PC-9 (cell line): ENCODE measurements around the gene CUX1. TPM values are rescaled to one million over a fixed set of nuclear protein-coding genes. Genes with fewer than 3 reads are reported as not detected.
"Not testable (repeated sequence)": the region's sequence is repeated elsewhere in the genome, so short reads cannot be mapped to it uniquely, and the experiment has no call there.

Experiments
- BruUV-seq: library from RNA; stranded (reverse); fragments of 400-500 nt; replicated peaks from 2 replicates; lab custom pipeline; 2021; lab: Mats Ljungman, UMichigan
- CTCF ChIA-PET: fragments of 300-600 bp; sonication (Branson Sonifier 250); formaldehyde crosslinking; loops from one replicate; lab custom pipeline; 2022; ENCODE audit warnings: antibody characterized with exemption; lab: Charles Lee
- POLR2A ChIA-PET: fragments of 300-600 bp; sonication (Branson Sonifier 250); formaldehyde crosslinking; loops from one replicate; lab custom pipeline; 2022; ENCODE audit warnings: antibody characterized with exemption; ENCODE audit not compliant: unreplicated experiment; lab: Charles Lee
- DNase-seq, 2 experiments: peaks; one replicate each; pipeline versions ENCODE4 v3.0.0 to v3.0.0-alpha.2; 2015 to 2022; ENCODE audit warnings: mixed read lengths in 1 of 2
- H2AFZ ChIP-seq: fragments of 200-600 bp; sonication (generic); 2 replicates; pipeline ENCODE4 v1.8.1; 2017; ENCODE audit warnings: antibody characterized with exemption
- H3F3A ChIP-seq: fragments of 200-600 bp; sonication (generic); 2 replicates; pipeline ENCODE4 v1.8.1; 2017; ENCODE audit warnings: antibody characterized with exemption, mild to moderate bottlenecking, low read depth; ENCODE audit not compliant: insufficient read depth
- H3K27ac ChIP-seq: fragments of 200-600 bp; sonication (generic); 2 replicates; pipeline ENCODE4 v1.6.1; 2016; ENCODE audit warnings: mixed run types
- H3K27me3 ChIP-seq: fragments of 200-600 bp; sonication (generic); 2 replicates; pipeline ENCODE4 v1.6.1; 2016; ENCODE audit warnings: low read depth, mixed run types; ENCODE audit not compliant: insufficient read depth
- H3K36me3 ChIP-seq: fragments of 200-600 bp; sonication (generic); 2 replicates; pipeline ENCODE4 v1.6.1; 2016; ENCODE audit warnings: low read depth, mixed run types
- H3K4me1 ChIP-seq: fragments of 200-600 bp; sonication (generic); replicated peaks from 2 replicates; pipeline ENCODE4 v1.6.1; 2016; ENCODE audit warnings: mixed run types; ENCODE audit not compliant: insufficient read depth
- H3K4me2 ChIP-seq: fragments of 200-600 bp; sonication (generic); 2 replicates; pipeline ENCODE4 v1.6.1; 2017; ENCODE audit warnings: mixed run types
- H3K4me3 ChIP-seq: fragments of 200-600 bp; sonication (generic); 2 replicates; pipeline ENCODE4 v1.6.1; 2016; ENCODE audit warnings: mixed run types
- H3K79me2 ChIP-seq: fragments of 200-600 bp; sonication (generic); 2 replicates; pipeline ENCODE4 v1.6.1; 2017; ENCODE audit warnings: low read depth, mixed run types
- H3K9me2 ChIP-seq: fragments of 200-600 bp; sonication (generic); 2 replicates; pipeline ENCODE4 v1.8.1; 2017; ENCODE audit warnings: mild to moderate bottlenecking; ENCODE audit not compliant: insufficient read depth
- H3K9me3 ChIP-seq: fragments of 200-600 bp; sonication (generic); 2 replicates; pipeline ENCODE4 v1.8.1; 2016; ENCODE audit warnings: low read depth; ENCODE audit not compliant: insufficient read depth
- H4K20me1 ChIP-seq: fragments of 200-600 bp; sonication (generic); 2 replicates; pipeline ENCODE4 v1.8.1; 2017; ENCODE audit not compliant: insufficient read depth
- CTCF ChIP-seq: fragments of 200-600 bp; sonication (generic); conservative IDR thresholded peaks from 2 replicates; pipeline ENCODE4 v1.6.1; 2017; ENCODE audit warnings: mixed run types, antibody characterized with exemption, mild to moderate bottlenecking, moderate library complexity
- EZH2 ChIP-seq: fragments of 200-600 bp; sonication (generic); IDR thresholded peaks from 2 replicates; pipeline ENCODE4 v1.8.0; 2017; ENCODE audit warnings: antibody characterized with exemption, low read depth
- intact Hi-C: fragments of 100-400 bp; cut with micrococcal nuclease; formaldehyde crosslinking; loops from one replicate; pipeline ENCODE4 v1.10.0; 2022; ENCODE audit not compliant: unreplicated experiment
- total RNA-seq: library from RNA; stranded (reverse); gene quantifications from 2 replicates; pipeline ENCODE4 v1.2.3, GENCODE V29; 2021

The CUX1 gene
- total RNA-seq, 1 experiment from 2014 or later: 83.3 TPM

DNA sequence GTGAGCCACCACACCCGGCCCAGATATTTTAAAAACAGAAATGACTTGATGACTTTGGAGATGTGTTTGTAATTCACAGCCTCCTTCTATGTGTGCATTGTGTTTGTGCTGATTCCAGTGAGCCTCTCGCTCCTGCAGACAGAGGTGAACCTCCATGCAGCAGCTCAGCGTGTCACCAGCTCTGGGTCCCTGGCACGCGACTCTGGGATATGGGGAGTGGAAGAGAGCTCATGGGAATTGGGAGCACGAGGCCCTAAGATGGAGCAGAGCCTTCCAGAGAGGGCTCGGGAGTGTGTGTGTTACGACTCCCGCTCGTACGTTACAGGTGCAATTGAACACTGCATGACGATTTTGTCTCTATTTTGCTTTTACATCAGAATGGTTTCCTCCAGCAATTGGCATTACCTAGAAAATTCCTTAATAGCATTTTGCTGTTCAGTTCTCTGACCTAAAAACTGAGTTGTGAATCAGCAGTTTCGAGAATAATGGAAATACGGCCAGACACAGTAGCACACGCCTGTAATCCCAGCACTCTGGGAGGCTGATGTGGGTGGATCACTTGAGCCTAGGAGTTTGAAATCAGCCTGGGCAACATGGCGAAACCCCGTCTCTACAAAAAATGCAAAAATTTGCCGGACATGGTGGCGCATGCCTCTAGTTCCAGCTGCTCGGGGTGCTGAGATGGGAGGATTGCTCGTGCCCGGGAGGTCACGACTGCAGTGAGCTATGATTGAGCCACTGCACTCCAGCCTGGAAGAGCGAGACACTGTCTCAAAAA lies 204.6 kb downstream of the CUX1 start:
- no TSS peak for BruUV-seq
- Histone ChIP-seq H3K27me3 (no peaks in the 10 kb centered on the region), H3K4me3 (no peak overlapping the region), H3K9me3 (no peaks in the 10 kb centered on the region), H4K20me1 (no peaks in the 10 kb centered on the region), H3K9me2 (no peaks in the 10 kb centered on the region), H3F3A (no peaks in the 10 kb centered on the region), H2AFZ (no peak overlapping the region), H3K4me2 (no peak overlapping the region), H3K79me2 (no peaks in the 10 kb centered on the region), H3K4me1 (no peaks in the 10 kb centered on the region), H3K36me3 (no peaks in the 10 kb centered on the region), H3K27ac (no peak overlapping the region)
- no peak for DNase-seq
- ChIA-PET POLR2A (no interaction called here), CTCF (interaction anchor here (0.6 kb wide), 1 partner anchor 565 kb away, joined by 3 read pairs; no protein-coding TSS in a partner anchor)
- intact Hi-C loops: no loop called here
- no peak for TF ChIP-seq EZH2
- TF ChIP-seq CTCF: no peak

DNA sequence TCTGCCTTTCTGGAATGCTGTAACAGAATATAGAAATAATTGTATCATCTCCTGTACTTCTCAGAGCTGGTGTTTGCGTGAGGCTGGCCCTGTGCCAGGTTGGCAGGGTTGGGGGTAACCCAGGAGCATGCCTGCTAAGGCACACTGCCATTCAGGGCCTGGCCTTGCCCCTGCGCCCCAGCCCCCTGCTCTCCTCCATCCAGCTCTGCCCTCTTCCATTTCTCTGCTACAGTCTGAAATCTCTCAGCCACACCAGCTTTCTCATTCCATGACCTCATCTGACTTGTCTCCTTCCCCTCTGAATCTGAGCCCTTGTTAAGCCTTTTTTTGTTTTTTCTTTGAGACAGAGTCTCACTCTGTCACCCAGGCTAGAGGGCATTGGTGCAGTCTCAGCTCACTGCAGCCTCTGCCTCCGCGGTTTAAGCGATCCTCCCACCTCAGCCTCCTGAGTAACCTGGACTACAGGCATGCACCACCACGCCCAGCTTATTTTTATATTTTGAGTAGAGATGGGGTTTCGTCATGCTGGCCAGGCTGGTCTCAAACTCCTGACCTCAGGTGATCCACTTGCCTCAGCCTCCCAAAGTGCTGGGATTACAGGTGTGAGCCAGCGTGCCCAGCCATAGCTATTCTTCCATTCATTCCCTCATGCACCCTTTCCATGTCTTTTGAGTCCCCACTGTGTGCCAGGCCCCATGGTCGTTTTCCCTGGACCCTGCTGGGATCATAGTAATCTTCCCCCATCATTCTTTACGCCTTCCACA lies 206.8 kb downstream of the CUX1 start:
- POLR2A ChIA-PET: no interaction called here
- Histone ChIP-seq H3F3A (no peaks in the 10 kb centered on the region), H3K27ac (no peak overlapping the region), H3K4me1 (no peaks in the 10 kb centered on the region), H3K79me2 (no peaks in the 10 kb centered on the region), H3K4me2 (no peak overlapping the region), H3K9me3 (no peaks in the 10 kb centered on the region), H3K9me2 (no peaks in the 10 kb centered on the region), H3K27me3 (no peaks in the 10 kb centered on the region), H4K20me1 (no peaks in the 10 kb centered on the region), H3K4me3 (no peak overlapping the region), H2AFZ (no peak overlapping the region), H3K36me3 (no peaks in the 10 kb centered on the region)
- CTCF ChIA-PET: no interaction called here
- no TSS peak for BruUV-seq
- intact Hi-C loops: no loop called here
- DNase-seq: no peak
- TF ChIP-seq CTCF (no peak), EZH2 (no peak)

DNA sequence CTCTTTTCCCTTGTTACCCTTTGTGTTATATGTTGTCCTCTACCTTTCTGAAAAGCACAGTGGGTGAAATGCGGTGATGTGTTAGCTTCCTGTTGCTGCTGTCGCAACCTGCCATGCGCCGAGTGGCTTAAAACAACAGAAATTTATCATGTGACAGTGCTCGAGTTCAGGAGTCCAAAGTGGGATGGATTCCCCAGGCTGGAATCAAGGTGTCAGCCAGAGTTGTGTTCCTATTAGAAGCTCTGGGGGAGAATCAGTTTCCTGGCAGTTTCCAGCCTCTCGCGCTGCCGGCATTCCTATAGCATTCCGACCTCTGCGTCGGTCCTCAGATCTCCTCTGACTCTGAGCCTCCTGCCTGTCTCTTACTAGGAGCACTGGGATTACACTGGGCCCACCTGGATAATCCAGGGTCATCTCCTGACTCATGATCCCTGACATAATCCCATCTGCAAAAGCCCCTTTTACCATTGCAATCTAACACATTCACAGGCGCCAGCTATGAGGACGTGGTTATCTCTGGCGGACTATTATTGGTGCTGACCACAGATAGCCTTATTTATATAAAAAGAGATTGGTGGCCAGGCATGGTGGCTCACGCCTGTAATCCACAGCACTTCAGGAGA lies 207.5 kb downstream of the CUX1 start:
- H3K9me3 ChIP-seq: no peaks in the 10 kb centered on the region
- H3K4me3 ChIP-seq: no peak overlapping the region
- ChIA-PET CTCF (no interaction called here), POLR2A (no interaction called here)
- no peaks in the 10 kb centered on the region for H3K79me2 ChIP-seq
- no peak overlapping the region for H3K4me2 ChIP-seq
- no peak for DNase-seq
- H4K20me1 ChIP-seq: no peaks in the 10 kb centered on the region
- no peaks in the 10 kb centered on the region for H3F3A ChIP-seq
- no peak overlapping the region for H2AFZ ChIP-seq
- H3K4me1 ChIP-seq: peaks cover 2% of the 10 kb centered on the region; the same call in 1 of the 2 replicates
- intact Hi-C loops: no loop called here
- no peak overlapping the region for H3K27ac ChIP-seq
- BruUV-seq: no TSS peak
- no peaks in the 10 kb centered on the region for H3K36me3 ChIP-seq
- TF ChIP-seq EZH2 (no peak), CTCF (no peak)
- H3K27me3 ChIP-seq: no peaks in the 10 kb centered on the region
- H3K9me2 ChIP-seq: no peaks in the 10 kb centered on the region

GRCh38 chr7:102025777-102026176 lies 208.4 kb downstream of the CUX1 start:
- H3K27me3 ChIP-seq, POLR2A ChIA-PET, H3K4me2 ChIP-seq, H2AFZ ChIP-seq, H3K9me2 ChIP-seq, H3K9me3 ChIP-seq, H4K20me1 ChIP-seq, H3K4me1 ChIP-seq, BruUV-seq, H3F3A ChIP-seq, CTCF ChIA-PET, DNase-seq, H3K4me3 ChIP-seq, H3K27ac ChIP-seq, H3K79me2 ChIP-seq, intact Hi-C loops, H3K36me3 ChIP-seq: not testable (repeated sequence)
